GM19025 (cell line): Measurements from ENCODE around the gene ABHD12.
"Not testable (repeated sequence)": the region's sequence is repeated elsewhere in the genome, so short reads cannot be mapped to it uniquely, and the experiment has no call there.

Source experiments
- ATAC-seq: cut with Tn5 transposase; IDR thresholded peaks from one replicate; pipeline ENCODE4 v1.9.1; 2021; ENCODE audit warnings: mild to moderate bottlenecking, low read depth, moderate library complexity; ENCODE audit not compliant: unreplicated experiment

ABHD12 gene

DNA sequence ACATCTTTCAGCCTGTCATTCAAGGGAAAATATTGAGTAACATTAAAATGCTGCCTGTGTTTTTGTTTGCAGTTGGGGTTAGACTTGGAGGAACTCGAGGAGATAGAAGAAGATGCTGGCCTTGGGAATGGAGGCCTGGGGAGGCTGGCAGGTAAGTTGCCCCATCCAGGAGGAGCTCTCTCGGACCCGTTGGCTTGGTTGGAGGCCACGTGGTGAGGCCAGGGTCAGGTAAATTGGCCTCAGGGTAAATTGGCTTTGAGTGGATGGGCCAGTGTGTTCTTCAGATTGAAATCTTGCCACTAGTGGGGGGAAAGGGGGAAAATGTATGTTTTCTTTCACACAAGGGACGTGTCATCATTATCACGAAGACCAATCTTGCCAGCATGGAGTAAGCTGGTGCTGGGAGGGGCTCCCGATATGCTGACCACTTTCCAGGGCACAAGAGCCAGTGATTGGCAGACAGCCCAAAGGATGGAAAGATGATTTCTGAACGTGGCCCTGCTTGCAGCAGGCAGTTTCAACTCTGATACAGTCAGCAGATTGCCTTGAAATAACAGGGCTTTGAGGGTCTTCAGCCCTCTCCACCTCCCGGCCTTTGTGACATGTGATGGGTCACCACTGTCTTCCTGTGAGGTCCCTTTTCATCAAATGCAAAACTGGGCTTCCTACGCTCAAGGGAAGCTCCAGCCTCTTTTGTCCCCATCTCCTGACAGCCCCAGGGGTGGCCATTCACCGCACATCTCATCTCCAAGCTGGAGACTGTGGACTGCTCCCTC is 121.4 kb downstream of the ABHD12 start:
- no peak for ATAC-seq

DNA sequence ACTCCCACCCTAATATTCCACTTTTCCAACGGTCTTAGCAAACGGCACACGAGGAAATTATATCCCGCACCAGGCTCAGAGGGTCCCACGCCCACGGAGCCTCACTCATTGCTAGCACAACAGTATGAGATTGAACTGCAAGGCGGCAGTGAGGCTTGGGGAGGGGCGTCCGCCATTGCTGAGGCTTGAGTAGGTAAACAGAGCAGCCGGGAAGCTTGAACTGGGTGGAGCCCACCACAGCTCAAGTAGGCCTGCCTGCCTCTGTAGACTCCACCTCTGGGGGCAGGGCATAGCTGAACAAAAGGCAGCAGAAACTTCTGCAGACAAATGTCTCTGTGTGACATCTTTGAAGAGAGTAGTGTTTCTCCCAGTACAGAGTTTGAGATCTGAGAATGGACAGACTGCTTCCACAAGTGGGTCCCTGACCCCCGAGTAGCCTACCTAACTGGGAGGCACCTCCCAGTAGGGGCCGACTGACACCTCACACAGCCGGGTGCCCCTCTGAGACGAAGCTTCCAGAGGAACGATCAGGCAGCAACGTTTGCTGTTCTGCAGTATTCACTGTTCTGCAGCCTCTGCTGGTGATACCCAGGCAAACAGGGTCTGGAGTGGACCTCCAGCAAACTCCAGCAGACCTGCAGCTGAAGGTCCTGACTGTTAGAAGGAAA is 129.7 kb downstream of the ABHD12 start:
- not testable (repeated sequence) for ATAC-seq

DNA sequence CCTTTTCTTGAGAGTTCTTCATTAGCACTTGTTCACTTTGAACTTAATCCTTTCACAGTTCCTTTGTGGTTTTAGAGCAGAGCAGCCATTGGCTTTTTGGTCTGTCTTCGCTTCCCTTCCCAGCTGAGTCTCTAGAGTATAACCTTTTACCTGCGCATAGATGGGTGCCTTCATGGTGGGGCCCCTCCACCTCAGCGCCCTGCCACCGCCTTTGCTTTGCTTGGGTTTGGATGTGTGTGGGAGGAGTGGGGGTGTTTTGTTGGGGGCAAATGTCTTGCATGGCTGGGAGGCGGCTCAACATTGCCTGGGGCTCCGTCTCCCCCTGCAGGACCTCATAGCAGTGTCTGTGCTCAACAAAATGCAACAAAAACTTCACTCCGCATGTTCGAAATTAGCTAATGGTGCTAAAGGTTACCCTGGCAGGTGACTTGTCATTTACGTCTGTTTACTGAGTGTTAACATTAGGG is 130.8 kb downstream of the ABHD12 start:
- ATAC-seq = no peak

DNA sequence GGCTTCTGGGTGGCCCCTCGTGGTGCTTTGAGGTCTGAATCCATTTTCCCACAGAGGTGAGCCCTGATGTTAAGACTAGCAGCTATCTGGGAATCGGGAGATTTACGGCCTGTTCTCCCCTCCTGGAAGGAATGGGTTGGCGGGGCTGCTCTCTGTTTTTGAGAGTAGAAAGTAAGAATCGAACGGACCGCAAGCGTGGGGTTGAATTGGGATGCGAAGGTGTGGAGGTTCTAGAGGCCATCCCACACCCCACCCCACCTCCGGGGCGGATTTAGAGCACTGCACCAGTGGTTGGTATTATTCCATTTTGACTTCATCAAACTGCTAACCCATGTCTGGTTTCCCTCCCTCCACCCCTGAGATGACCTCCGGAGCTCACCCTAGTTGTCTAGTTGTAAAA is 131.3 kb downstream of the ABHD12 start:
- no peak for ATAC-seq

DNA sequence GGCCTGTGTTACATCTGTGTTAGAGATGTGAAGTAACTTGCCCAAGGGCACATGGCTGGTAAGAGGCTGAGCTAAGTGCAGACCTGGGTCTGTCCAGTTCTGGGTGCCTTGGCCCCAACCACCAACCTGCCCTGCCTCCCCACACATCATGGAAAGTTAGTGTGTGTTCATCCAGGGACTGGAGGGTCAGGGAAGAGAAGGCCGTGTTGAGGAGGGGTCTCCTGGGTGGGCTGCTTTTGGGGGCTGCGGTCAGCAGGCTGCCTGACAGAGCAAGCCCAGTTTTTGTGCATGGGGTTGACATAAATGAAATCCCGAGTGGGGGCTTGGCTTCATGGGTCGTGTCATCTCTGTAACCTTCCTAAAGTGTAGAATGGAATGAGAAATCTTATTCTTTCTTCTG is 131.8 kb downstream of the ABHD12 start:
- ATAC-seq = no peak

GRCh38 chr20:25258476-25258805 is 132.2 kb downstream of the ABHD12 start:
- ATAC-seq = no peak

- no peak for ATAC-seq
Observed at GRCh38 chr20:25257756-25258475, 132.7 kb downstream of the ABHD12 start.

DNA sequence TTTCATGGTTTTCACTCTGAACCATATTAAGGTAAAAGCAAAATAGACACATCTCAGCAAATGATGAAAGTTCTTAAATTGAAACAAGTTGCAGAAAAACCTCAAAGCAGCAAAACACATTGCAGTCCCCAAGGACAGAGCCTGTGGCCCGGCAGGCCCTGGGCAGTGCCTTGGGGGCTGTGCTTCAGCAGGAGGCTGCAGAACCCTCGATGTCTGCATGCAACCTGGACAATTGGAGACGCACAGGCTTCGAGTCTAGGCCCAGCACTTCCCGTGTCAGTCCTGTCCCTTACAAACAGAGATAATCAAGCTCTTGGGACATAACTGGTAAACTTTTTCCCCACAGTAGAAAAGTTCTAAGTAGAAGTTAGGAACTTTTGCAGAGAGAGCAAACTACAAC is 133.5 kb downstream of the ABHD12 start:
- ATAC-seq = no peak

- no peak for ATAC-seq
Observed at GRCh38 chr20:25256226-25256859, 134.3 kb downstream of the ABHD12 start.

- ATAC-seq = no peak
Observed at GRCh38 chr20:25254986-25255680, 135.5 kb downstream of the ABHD12 start.

- no peak for ATAC-seq
Observed at GRCh38 chr20:25254571-25254970, 136.1 kb downstream of the ABHD12 start.

GRCh38 chr20:25253606-25254275 is 136.9 kb downstream of the ABHD12 start:
- no peak for ATAC-seq

DNA sequence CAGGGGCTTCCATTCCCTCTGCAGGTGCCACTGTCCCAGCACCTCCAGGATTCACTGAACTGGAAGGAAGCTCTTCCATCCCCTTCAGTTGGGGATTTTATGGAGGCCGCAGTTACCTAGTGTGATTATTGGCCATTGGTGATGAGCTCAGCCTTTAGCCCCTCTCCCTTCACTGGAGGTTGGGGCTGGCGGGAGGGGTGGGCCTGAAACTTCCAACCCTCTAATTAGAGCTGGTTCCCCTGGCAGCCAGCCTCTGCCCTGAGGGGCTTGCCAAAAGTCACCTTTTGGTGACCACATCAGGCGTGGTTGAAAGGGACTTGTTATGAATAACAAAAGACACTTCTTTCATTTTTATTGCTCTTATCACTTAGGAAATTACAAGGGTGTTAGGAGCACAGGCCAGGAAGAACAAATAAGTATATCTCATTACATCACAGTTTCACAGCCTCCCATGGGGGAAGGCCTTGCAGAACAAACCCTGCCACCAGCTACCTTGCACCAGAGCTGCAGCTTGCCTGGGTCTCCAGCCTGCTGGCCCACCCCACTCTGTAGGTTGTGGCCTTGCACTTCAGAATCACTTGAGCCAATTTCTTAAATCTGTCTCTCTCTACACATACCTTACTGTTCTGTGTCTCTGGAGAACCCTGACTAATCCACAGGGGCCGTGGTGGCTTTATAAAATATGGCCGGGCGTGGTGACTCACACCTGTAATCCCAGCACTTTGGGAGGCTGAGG is 137.8 kb downstream of the ABHD12 start:
- ATAC-seq = no peak

- no peak for ATAC-seq
Observed at GRCh38 chr20:25252230-25252651, 138.4 kb downstream of the ABHD12 start.

DNA sequence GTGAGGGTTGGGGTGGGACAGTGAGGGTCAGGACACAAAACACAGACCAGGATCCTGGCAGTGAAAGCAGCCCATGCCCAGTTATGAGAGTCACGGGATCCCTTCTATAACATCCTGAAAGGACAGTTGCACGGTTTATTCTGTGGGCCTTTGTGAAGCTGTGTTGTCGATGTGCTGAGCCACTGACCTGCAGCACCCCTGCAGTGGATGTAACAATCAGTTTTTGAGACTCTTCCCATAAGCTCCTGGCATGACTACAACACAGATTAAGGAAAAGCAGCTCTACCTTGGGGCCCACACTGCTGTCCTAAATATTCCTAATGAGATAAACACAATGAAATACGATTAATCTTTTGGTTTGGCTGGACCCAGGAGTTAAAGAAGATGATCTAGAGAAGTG is 139.1 kb downstream of the ABHD12 start:
- ATAC-seq = no peak

- ATAC-seq = no peak
Observed at GRCh38 chr20:25251019-25251418, 139.6 kb downstream of the ABHD12 start.

DNA sequence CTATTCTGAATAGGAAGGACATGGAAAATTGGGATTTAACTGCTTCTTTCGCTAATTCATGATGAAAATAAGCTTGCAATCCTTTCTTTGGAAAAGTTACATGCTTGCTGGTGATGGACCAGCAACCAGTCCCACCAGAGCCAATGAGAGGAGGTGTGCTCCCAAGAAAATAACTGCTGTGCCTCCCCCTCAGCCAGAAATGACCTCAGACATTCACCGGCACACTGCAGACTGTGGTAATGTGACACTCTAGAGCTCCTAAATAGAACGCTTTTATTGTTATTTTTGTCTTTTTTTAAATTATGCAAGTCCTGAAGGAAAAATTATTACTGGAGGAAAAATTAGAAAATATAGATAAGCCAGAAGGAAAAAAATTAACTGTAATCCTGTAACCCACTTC is 140.1 kb downstream of the ABHD12 start:
- ATAC-seq = no peak
